ENCODE measurements around the gene KLK8. TPM values are rescaled to one million over a fixed set of nuclear protein-coding genes. Genes with fewer than 3 reads are reported as not detected.

The KLK8 gene
- polyA plus RNA-seq, 1 of the 3 experiments (the other 2 are of a cell fraction), result not detected

- Histone ChIP-seq H3K9ac (no peak overlapping the region), H3K9me3 (no peaks in the 10 kb centered on the region), H4K20me1 (ENCODE audit: insufficient read depth) (no peaks in the 10 kb centered on the region), H3K27me3 (ENCODE audit: insufficient read depth) (peaks cover 47% of the 10 kb centered on the region), H3K4me1 (ENCODE audit: control insufficient read depth in 1 of 2, insufficient read depth in 2 of 2, low read depth in 1 of 2, low read length in 1 of 2) (no peaks in the 10 kb centered on the region), H3F3A (replicated peaks; ENCODE audit: insufficient read depth) (no peaks in the 10 kb centered on the region), H3K9me2 (no peaks in the 10 kb centered on the region), H3K36me3 (replicated peaks in 1 of 2; ENCODE audit: control insufficient read depth in 1 of 2, insufficient read depth in 2 of 2, low read length in 1 of 2) (no peaks in the 10 kb centered on the region), H3K4me2 (no peak overlapping the region), H3K79me2 (ENCODE audit: insufficient read depth) (no peaks in the 10 kb centered on the region), H3K4me3 (ENCODE audit: low read depth in 2 of 2, low read length in 1 of 2) (no peak overlapping the region), H3K27ac (ENCODE audit: low read depth in 2 of 2, low read length in 1 of 2) (no peak overlapping the region), H2AFZ (ENCODE audit: low read depth) (no peak overlapping the region)
- no peak for DNase-seq
- ChIA-PET CTCF (no interaction called here), POLR2A (no interaction called here)
- no peak for TF ChIP-seq SMC3 (IDR thresholded peaks at IDR 0.05; ENCODE audit: low read depth, low read length)
- no peak for TF ChIP-seq FOSL2 (IDR thresholded peaks at IDR 0.05; ENCODE audit: borderline replicate concordance, low read depth)
- no peak for TF ChIP-seq CHD2 (IDR thresholded peaks at IDR 0.05; ENCODE audit: low read length, partially characterized antibody)
- no peak for TF ChIP-seq SIN3A (IDR thresholded peaks at IDR 0.05; ENCODE audit: borderline replicate concordance, low read depth, low read length)
- TF ChIP-seq, protein P1, sequence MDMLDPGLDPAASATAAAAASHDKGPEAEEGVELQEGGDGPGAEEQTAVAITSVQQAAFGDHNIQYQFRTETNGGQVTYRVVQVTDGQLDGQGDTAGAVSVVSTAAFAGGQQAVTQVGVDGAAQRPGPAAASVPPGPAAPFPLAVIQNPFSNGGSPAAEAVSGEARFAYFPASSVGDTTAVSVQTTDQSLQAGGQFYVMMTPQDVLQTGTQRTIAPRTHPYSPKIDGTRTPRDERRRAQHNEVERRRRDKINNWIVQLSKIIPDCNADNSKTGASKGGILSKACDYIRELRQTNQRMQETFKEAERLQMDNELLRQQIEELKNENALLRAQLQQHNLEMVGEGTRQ (IDR thresholded peaks at IDR 0.05; ENCODE audit: borderline replicate concordance, low read depth, low read length), result no peak
- no peak for TF ChIP-seq RCOR1 (IDR thresholded peaks at IDR 0.05; ENCODE audit: low read length)
- no peak for TF ChIP-seq EP300 (IDR thresholded peaks at IDR 0.05; ENCODE audit: borderline replicate concordance in 1 of 2, low read depth in 1 of 2, low read length in 1 of 2)
- no peak for TF ChIP-seq TEAD4 (IDR thresholded peaks at IDR 0.05; ENCODE audit: borderline replicate concordance, insufficient read depth)
- no peak for TF ChIP-seq GABPA (IDR thresholded peaks at IDR 0.05; ENCODE audit: low read depth)
- TF ChIP-seq, protein P2, sequence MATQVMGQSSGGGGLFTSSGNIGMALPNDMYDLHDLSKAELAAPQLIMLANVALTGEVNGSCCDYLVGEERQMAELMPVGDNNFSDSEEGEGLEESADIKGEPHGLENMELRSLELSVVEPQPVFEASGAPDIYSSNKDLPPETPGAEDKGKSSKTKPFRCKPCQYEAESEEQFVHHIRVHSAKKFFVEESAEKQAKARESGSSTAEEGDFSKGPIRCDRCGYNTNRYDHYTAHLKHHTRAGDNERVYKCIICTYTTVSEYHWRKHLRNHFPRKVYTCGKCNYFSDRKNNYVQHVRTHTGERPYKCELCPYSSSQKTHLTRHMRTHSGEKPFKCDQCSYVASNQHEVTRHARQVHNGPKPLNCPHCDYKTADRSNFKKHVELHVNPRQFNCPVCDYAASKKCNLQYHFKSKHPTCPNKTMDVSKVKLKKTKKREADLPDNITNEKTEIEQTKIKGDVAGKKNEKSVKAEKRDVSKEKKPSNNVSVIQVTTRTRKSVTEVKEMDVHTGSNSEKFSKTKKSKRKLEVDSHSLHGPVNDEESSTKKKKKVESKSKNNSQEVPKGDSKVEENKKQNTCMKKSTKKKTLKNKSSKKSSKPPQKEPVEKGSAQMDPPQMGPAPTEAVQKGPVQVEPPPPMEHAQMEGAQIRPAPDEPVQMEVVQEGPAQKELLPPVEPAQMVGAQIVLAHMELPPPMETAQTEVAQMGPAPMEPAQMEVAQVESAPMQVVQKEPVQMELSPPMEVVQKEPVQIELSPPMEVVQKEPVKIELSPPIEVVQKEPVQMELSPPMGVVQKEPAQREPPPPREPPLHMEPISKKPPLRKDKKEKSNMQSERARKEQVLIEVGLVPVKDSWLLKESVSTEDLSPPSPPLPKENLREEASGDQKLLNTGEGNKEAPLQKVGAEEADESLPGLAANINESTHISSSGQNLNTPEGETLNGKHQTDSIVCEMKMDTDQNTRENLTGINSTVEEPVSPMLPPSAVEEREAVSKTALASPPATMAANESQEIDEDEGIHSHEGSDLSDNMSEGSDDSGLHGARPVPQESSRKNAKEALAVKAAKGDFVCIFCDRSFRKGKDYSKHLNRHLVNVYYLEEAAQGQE (IDR thresholded peaks at IDR 0.05; ENCODE audit: low read depth, low read length), result no peak
- no peak for TF ChIP-seq JUND (IDR thresholded peaks at IDR 0.05)
- no peak for TF ChIP-seq GATA2 (CRISPR knock-in tag; IDR thresholded peaks at IDR 0.05)
- WGBS (ENCODE audit: low lambda C conversion rate), result 61% methylated on average over 4 of the region's 28 CpGs
Observed at GRCh38 chr19:51031880-51032225, 30.4 kb upstream of the KLK8 start.

DNA sequence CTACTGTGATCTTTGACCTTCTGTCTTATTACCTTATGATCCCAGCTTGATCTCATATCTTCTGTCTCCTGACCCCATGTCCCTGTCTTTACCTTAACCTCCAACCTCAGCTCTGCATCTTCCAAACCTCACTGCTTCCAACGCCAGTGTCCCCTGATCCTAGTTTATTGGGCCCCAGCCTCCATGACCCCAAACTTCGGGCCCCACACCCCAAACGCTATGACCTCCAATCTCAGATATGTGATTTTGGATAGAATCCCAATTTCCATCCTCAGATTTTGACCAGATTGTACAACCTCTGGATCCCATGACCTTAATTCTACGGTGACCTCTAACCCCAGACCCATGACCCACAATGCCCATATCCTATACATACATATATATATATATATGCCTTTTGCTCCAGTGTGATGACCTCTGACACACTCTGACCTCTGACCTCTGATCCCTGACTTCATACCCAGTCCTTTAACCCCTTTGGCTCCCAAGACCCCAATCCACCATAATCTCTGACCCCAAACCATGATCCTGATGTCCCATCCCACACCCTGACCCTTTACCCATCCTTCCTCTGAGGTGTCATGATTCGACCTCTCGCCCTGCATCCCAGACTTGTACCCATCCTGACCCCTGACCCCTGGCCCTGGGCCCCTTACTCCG is 29.9 kb upstream of the KLK8 start:
- Histone ChIP-seq H3K4me1 (ENCODE audit: control insufficient read depth in 1 of 2, insufficient read depth in 2 of 2, low read depth in 1 of 2, low read length in 1 of 2) (no peaks in the 10 kb centered on the region), H3K27ac (ENCODE audit: low read depth in 2 of 2, low read length in 1 of 2) (no peak overlapping the region), H2AFZ (ENCODE audit: low read depth) (no peak overlapping the region), H3K9me3 (no peaks in the 10 kb centered on the region), H3K79me2 (ENCODE audit: insufficient read depth) (no peaks in the 10 kb centered on the region), H3F3A (replicated peaks; ENCODE audit: insufficient read depth) (no peaks in the 10 kb centered on the region), H4K20me1 (ENCODE audit: insufficient read depth) (no peaks in the 10 kb centered on the region), H3K9ac (no peak overlapping the region), H3K4me3 (ENCODE audit: low read depth in 2 of 2, low read length in 1 of 2) (no peak overlapping the region), H3K36me3 (replicated peaks in 1 of 2; ENCODE audit: control insufficient read depth in 1 of 2, insufficient read depth in 2 of 2, low read length in 1 of 2) (no peaks in the 10 kb centered on the region), H3K27me3 (ENCODE audit: insufficient read depth) (peaks cover 51% of the 10 kb centered on the region), H3K4me2 (no peak overlapping the region), H3K9me2 (no peaks in the 10 kb centered on the region)
- CTCF ChIA-PET, result no interaction called here
- 17% methylated on average over 7 of the region's 7 CpGs for WGBS (ENCODE audit: low lambda C conversion rate)
- DNase-seq, result peak; percentile 6
- POLR2A ChIA-PET, result no interaction called here
- no peak for TF ChIP-seq TCF12 (IDR thresholded peaks at IDR 0.05)
- TF ChIP-seq, protein P3, sequence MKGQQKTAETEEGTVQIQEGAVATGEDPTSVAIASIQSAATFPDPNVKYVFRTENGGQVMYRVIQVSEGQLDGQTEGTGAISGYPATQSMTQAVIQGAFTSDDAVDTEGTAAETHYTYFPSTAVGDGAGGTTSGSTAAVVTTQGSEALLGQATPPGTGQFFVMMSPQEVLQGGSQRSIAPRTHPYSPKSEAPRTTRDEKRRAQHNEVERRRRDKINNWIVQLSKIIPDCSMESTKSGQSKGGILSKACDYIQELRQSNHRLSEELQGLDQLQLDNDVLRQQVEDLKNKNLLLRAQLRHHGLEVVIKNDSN (IDR thresholded peaks at IDR 0.05; ENCODE audit: borderline replicate concordance, low read depth), result no peak
- no peak for TF ChIP-seq JUND (IDR thresholded peaks at IDR 0.05)
- TF ChIP-seq MAX (IDR thresholded peaks at IDR 0.05; ENCODE audit: low read depth), result no peak
- no peak for TF ChIP-seq FOSL2 (IDR thresholded peaks at IDR 0.05; ENCODE audit: borderline replicate concordance, low read depth)
- TF ChIP-seq SMC3 (IDR thresholded peaks at IDR 0.05; ENCODE audit: low read depth, low read length), result no peak
- TF ChIP-seq RFX5 (IDR thresholded peaks at IDR 0.05; ENCODE audit: low read length), result no peak
- no peak for TF ChIP-seq EZH2phosphoT487 (IDR thresholded peaks at IDR 0.05; ENCODE audit: borderline replicate concordance, low read depth)
- no peak for TF ChIP-seq CHD2 (IDR thresholded peaks at IDR 0.05; ENCODE audit: low read length, partially characterized antibody)
- TF ChIP-seq RCOR1 (IDR thresholded peaks at IDR 0.05; ENCODE audit: low read length), result no peak
- TF ChIP-seq MEF2A (IDR thresholded peaks at IDR 0.05; ENCODE audit: borderline replicate concordance, low read depth), result no peak
- no peak for TF ChIP-seq RXRA (IDR thresholded peaks at IDR 0.05; ENCODE audit: borderline replicate concordance, low read depth)
- TF ChIP-seq, protein P4, sequence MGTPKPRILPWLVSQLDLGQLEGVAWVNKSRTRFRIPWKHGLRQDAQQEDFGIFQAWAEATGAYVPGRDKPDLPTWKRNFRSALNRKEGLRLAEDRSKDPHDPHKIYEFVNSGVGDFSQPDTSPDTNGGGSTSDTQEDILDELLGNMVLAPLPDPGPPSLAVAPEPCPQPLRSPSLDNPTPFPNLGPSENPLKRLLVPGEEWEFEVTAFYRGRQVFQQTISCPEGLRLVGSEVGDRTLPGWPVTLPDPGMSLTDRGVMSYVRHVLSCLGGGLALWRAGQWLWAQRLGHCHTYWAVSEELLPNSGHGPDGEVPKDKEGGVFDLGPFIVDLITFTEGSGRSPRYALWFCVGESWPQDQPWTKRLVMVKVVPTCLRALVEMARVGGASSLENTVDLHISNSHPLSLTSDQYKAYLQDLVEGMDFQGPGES (IDR thresholded peaks at IDR 0.05; ENCODE audit: low read depth, low read length), result no peak

Measured in SK-N-SH (cell line).